BE2C (cell line): ENCODE results near the gene SRGAP1.
"Not testable (repeated sequence)": the region's sequence is repeated elsewhere in the genome, so short reads cannot be mapped to it uniquely, and the experiment has no call there.

ENCODE experiments used
- DNase-seq: peaks from one replicate; pipeline ENCODE4 v3.0.0-alpha.2; 2020
- H3K27me3 ChIP-seq: fragments of 250-450 bp; sonication (Bioruptor Pico); 2 replicates; pipeline ENCODE4 v1.5.1; 2020; ENCODE audit warnings: mild to moderate bottlenecking
- H3K36me3 ChIP-seq: fragments of 250-450 bp; sonication (Bioruptor Pico); 2 replicates; pipeline ENCODE4 v1.5.1; 2020; ENCODE audit warnings: mild to moderate bottlenecking
- H3K4me1 ChIP-seq: fragments of 250-450 bp; sonication (Bioruptor Pico); 2 replicates; pipeline ENCODE4 v1.5.1; 2020
- H3K4me3 ChIP-seq: 2 replicates; pipeline ENCODE4 v1.5.1; 2011; ENCODE audit warnings: low read depth, low read length
- H3K9me3 ChIP-seq: fragments of 250-450 bp; sonication (Bioruptor Pico); 2 replicates; pipeline ENCODE4 v1.5.1; 2020
- CTCF ChIP-seq: IDR thresholded peaks from 2 replicates; pipeline ENCODE4 v1.5.1; 2012; ENCODE audit warnings: mild to moderate bottlenecking, low read depth, low read length

Gene SRGAP1

DNA sequence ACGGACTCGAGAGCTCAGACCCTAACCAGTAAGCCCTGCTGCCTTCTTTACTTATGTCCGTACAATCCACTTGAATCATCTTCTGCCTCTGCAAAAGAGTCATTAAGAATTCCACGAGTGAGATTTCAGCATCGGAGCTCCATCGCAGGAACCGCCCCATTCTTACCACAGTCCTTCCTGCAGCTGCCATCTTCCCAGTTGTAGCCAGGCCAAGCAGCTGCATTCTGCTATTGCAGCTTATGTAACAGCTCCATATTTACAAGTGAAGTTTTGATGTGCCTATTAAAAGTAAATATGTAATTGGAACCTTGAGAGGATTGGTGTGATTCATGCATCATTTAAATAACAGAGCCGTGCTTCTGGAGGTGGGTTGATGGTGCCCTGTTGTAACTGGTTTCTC is 220.2 kb downstream of the SRGAP1 start:
- peaks cover 15% of the 10 kb centered on the region for H3K36me3 ChIP-seq
- H3K9me3 ChIP-seq, result no peaks in the 10 kb centered on the region
- DNase-seq, result no peak
- no peak for TF ChIP-seq CTCF
- H3K27me3 ChIP-seq, result no peaks in the 10 kb centered on the region
- H3K4me1 ChIP-seq, result peaks cover 15% of the 10 kb centered on the region
- H3K4me3 ChIP-seq, result no peak overlapping the region

- Histone ChIP-seq H3K4me1 (peaks cover 15% of the 10 kb centered on the region), H3K36me3 (peaks cover 16% of the 10 kb centered on the region), H3K9me3 (no peaks in the 10 kb centered on the region), H3K27me3 (no peaks in the 10 kb centered on the region), H3K4me3 (no peak overlapping the region)
- DNase-seq, result no peak
- TF ChIP-seq CTCF, result no peak
Observed at GRCh38 chr12:64065881-64066451, 221.5 kb downstream of the SRGAP1 start.

DNA sequence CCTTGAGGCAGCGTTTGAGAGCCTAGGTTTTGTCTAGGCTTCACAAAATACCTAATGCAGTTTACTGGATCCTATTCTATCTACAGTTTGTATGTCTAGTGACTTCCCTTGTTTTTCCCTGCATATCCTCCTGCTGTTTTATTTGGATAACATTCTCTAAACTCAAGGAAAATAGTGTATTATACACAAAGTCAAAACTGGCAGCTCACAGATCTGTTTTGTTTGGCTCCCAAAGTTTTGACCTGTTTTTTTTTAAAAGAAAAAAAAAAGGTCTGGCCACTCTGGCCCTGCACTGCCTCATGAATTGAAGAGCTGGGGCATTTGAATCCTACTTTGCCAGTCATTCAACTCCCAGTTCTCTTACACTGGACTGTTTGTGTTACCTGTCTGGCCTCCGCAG is 222.3 kb downstream of the SRGAP1 start:
- Histone ChIP-seq H3K27me3 (no peaks in the 10 kb centered on the region), H3K36me3 (peaks cover 18% of the 10 kb centered on the region), H3K9me3 (no peaks in the 10 kb centered on the region), H3K4me3 (no peak overlapping the region), H3K4me1 (peaks cover 15% of the 10 kb centered on the region)
- DNase-seq, result no peak
- TF ChIP-seq CTCF, result no peak

DNA sequence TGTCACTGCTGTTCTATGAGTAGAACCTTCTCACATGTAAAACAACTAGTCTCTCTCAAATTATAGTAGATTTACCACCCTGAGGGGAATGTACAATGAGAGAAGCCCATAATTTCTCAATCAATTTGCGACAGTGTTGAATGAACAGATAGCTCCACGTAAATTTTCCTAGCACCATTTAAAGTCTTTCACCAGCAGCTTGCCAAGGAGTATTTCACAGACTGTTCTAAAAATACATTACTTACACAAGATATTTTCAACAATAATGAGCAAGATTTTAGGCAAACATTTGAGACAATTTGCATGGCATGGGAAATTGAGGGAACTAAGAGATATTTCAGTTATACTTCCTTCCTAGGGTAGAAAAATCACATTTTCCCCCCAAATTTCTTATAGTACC is 226.0 kb downstream of the SRGAP1 start:
- Histone ChIP-seq H3K4me1 (peaks cover 16% of the 10 kb centered on the region), H3K9me3 (no peaks in the 10 kb centered on the region), H3K36me3 (peaks cover 11% of the 10 kb centered on the region), H3K4me3 (no peak overlapping the region), H3K27me3 (no peaks in the 10 kb centered on the region)
- TF ChIP-seq CTCF, result no peak
- DNase-seq, result no peak

DNA sequence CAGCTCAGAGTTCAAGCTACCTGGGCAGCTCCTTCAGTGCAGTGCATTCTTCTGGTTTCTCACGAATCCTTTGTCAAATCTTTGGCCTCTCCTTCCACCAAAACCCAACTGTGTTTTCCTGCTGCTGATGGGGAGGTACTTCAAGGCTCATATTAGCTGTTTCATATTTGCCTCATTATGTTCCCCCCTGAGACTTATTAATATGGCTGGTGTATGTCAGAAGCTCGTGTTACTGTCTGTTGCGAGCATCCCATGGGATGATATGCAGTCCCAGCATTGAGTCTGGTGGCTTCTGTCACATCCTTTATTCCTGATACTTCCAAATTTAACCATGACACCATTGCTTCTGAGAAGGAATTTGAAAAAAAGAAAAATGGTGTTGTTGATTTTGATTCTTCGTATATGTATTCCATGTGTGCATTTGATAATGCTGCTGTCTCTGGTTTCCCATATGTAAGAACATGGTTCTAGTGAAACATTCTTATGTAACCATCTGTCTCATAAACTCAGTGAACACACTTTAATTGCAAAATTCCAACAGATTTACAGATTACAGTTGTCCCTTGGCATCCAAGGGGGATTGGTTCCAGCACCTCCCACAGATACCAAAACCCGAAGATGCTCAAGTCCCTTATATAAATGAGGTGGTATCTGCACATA is 228.5 kb downstream of the SRGAP1 start:
- H3K27me3 ChIP-seq, result no peaks in the 10 kb centered on the region
- H3K36me3 ChIP-seq, result peaks cover 6% of the 10 kb centered on the region; the same call in 1 of the 2 replicates
- no peak overlapping the region for H3K4me3 ChIP-seq
- TF ChIP-seq CTCF, result no peak
- H3K4me1 ChIP-seq, result peaks cover 22% of the 10 kb centered on the region
- no peaks in the 10 kb centered on the region for H3K9me3 ChIP-seq
- peak; percentile 68 for DNase-seq

GRCh38 chr12:64076565-64076964 is 232.1 kb downstream of the SRGAP1 start:
- not testable (repeated sequence) for H3K27me3 ChIP-seq, DNase-seq, H3K9me3 ChIP-seq, H3K4me3 ChIP-seq
- peaks cover 10% of the 10 kb centered on the region for H3K36me3 ChIP-seq
- peaks cover 22% of the 10 kb centered on the region for H3K4me1 ChIP-seq
